Kidney tubule cell (primary cell): ENCODE measurements around the gene ATG2A.

Experiments
- DNase-seq: peaks from one replicate; pipeline ENCODE4 v3.0.0-alpha.2; 2018; ENCODE audit warnings: low spot score

The ATG2A gene

GRCh38 chr11:64870176-64870892 lies 46.7 kb downstream of the ATG2A start:
- peak; percentile 79 for DNase-seq

GRCh38 chr11:64869571-64870175 lies 47.3 kb downstream of the ATG2A start:
- no peak for DNase-seq

- DNase-seq: peak; percentile 90
Measured at GRCh38 chr11:64868904-64869570, 48.0 kb downstream of the ATG2A start.

- DNase-seq: no peak
Measured at GRCh38 chr11:64867748-64868462, 49.1 kb downstream of the ATG2A start.

- DNase-seq: no peak
Measured at GRCh38 chr11:64866173-64866491, 50.9 kb downstream of the ATG2A start.

GRCh38 chr11:64865286-64866172 lies 51.5 kb downstream of the ATG2A start:
- peak; percentile 63 for DNase-seq

- DNase-seq: peak; percentile 56
Measured at GRCh38 chr11:64864473-64865285, 52.3 kb downstream of the ATG2A start.

- DNase-seq: no peak
Measured at GRCh38 chr11:64864135-64864472, 52.9 kb downstream of the ATG2A start.

GRCh38 chr11:64863391-64864060 lies 53.5 kb downstream of the ATG2A start:
- no peak for DNase-seq

GRCh38 chr11:64862987-64863390 lies 54.0 kb downstream of the ATG2A start:
- no peak for DNase-seq

- DNase-seq: no peak
Measured at GRCh38 chr11:64861227-64861975, 55.6 kb downstream of the ATG2A start.

GRCh38 chr11:64859542-64860414 lies 57.2 kb downstream of the ATG2A start:
- no peak for DNase-seq

GRCh38 chr11:64858467-64859263 lies 58.3 kb downstream of the ATG2A start:
- DNase-seq: peak; percentile 45

- no peak for DNase-seq
Measured at GRCh38 chr11:64857485-64857884, 59.5 kb downstream of the ATG2A start.

- DNase-seq: peak; percentile 97
Measured at GRCh38 chr11:64856382-64857227, 60.4 kb downstream of the ATG2A start.

- DNase-seq: peak; percentile 47
Measured at GRCh38 chr11:64855596-64856304, 61.3 kb downstream of the ATG2A start.
